Measurements from ENCODE around the gene ZFAND2B.

DNA sequence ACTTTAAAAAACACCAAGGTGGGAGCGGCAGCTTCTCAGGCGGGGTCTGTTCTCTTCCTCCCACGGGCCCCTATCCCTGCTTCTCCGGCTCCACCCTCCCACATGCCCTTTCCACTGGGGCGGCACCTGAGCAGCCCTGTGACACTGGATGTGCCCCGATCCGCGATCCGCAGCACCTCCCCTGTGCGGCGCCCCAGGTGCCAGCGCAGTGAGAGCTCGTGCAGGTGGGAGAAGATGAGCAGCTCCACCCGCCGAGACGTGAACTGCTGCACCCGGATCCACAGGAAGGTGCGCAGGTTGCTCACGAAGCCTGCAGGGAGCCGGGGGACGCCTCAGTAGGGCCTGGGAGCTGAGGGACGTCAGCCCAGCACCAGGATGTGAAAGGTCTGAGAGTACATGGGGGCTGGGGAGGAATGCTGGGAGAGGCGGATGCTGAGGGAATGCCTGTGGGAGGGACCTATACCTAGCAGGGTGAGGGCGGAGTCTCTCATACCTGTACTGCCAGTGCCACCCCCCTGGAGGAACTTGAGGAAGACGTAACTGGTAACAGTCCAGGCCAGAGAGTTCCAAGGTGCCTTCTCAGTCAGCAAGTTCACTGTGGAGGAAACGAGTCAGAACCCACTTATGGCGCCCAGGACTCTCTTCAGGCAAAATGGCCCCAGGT, 9.4 kb downstream of the ZFAND2B start:
- TF ChIP-seq, protein P1, sequence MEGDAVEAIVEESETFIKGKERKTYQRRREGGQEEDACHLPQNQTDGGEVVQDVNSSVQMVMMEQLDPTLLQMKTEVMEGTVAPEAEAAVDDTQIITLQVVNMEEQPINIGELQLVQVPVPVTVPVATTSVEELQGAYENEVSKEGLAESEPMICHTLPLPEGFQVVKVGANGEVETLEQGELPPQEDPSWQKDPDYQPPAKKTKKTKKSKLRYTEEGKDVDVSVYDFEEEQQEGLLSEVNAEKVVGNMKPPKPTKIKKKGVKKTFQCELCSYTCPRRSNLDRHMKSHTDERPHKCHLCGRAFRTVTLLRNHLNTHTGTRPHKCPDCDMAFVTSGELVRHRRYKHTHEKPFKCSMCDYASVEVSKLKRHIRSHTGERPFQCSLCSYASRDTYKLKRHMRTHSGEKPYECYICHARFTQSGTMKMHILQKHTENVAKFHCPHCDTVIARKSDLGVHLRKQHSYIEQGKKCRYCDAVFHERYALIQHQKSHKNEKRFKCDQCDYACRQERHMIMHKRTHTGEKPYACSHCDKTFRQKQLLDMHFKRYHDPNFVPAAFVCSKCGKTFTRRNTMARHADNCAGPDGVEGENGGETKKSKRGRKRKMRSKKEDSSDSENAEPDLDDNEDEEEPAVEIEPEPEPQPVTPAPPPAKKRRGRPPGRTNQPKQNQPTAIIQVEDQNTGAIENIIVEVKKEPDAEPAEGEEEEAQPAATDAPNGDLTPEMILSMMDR (IDR thresholded peaks at IDR 0.05): no peak
- no peak for TF ChIP-seq POLR2A (IDR thresholded peaks at IDR 0.05)
